ENCODE measurements around the gene RCC1.

DNA sequence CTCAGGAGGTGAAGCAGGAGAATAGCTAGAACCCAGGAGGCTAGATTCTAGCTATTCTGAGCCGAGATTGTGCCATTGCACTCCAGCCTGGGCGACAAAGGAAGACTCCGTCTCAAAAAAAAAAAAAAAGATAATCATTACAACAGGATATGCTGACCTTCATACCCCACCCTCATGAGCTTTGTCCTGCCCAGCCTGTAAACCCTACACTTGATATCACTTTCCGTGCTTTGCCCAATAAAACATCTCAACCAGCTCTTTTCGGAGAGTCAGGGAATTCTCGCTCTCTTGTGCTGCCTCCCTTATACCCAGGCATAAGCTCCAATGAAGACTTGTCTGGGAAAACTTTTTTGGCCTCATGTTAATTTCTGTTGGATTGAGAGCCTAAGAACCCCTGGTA, 45.5 kb downstream of the RCC1 start:
- TF ChIP-seq, protein P1, sequence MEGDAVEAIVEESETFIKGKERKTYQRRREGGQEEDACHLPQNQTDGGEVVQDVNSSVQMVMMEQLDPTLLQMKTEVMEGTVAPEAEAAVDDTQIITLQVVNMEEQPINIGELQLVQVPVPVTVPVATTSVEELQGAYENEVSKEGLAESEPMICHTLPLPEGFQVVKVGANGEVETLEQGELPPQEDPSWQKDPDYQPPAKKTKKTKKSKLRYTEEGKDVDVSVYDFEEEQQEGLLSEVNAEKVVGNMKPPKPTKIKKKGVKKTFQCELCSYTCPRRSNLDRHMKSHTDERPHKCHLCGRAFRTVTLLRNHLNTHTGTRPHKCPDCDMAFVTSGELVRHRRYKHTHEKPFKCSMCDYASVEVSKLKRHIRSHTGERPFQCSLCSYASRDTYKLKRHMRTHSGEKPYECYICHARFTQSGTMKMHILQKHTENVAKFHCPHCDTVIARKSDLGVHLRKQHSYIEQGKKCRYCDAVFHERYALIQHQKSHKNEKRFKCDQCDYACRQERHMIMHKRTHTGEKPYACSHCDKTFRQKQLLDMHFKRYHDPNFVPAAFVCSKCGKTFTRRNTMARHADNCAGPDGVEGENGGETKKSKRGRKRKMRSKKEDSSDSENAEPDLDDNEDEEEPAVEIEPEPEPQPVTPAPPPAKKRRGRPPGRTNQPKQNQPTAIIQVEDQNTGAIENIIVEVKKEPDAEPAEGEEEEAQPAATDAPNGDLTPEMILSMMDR (IDR thresholded peaks at IDR 0.05; ENCODE audit: low read length) = no peak
- TF ChIP-seq EZH2 (optimal IDR thresholded peaks at IDR 0.05; ENCODE audit: low read depth, low read length) (no peak), EZH2phosphoT487 (IDR thresholded peaks at IDR 0.05; ENCODE audit: low read length) (no peak)

Data from MM.1S (cell line).